GM19324 (cell line): ENCODE results near the gene EIF4E3.
A peak's percentile ranks its signal among the peaks of the same experiment; 100 is the strongest.

Experiments
- ATAC-seq: cut with Tn5 transposase; IDR thresholded peaks from one replicate; pipeline ENCODE4 v1.9.1; 2021; ENCODE audit warnings: mild to moderate bottlenecking, moderate library complexity; ENCODE audit not compliant: unreplicated experiment, low FRiP score

Gene EIF4E3

GRCh38 chr3:71724171-71724453 lies 1.1 kb downstream of the EIF4E3 start:
- ATAC-seq: no peak

DNA sequence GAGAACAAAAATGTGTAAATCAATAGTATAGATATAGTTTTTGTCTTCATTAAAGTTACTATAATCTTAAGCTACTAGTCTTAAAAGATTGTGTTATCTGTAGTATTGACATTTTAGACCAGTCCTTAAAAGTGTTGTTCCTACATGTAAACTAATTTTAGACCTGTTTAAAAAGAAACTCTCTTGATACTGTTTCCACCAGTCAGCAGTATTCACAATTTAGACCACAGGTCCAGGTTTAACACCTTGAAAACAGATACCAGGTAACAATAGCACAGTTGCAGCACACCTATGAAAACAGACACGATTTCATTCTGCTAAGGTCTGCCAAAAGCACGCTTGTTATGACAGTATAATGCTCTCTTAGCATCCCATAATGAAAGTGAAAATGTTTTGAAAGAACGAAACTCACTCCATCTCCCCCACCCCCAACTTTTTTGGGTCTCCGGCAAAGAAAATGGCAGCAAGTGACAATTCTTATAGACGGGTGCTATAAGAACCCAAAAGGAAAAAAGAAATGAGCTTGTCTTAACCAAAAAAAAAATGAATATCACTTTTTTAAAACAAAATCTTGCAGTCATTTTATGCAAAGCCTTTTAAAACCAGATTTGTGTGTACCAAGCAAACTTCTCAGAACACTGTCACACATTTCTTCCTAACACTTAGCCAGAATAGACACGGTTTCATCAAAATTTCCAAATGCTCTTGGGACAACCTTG lies 1.6 kb downstream of the EIF4E3 start:
- peak; percentile 31 for ATAC-seq

- ATAC-seq: no peak
Observed at GRCh38 chr3:71722693-71723092, 2.5 kb downstream of the EIF4E3 start.

- no peak for ATAC-seq
Observed at GRCh38 chr3:71721651-71722157, 3.5 kb downstream of the EIF4E3 start.

- no peak for ATAC-seq
Observed at GRCh38 chr3:71721002-71721401, 4.2 kb downstream of the EIF4E3 start.

DNA sequence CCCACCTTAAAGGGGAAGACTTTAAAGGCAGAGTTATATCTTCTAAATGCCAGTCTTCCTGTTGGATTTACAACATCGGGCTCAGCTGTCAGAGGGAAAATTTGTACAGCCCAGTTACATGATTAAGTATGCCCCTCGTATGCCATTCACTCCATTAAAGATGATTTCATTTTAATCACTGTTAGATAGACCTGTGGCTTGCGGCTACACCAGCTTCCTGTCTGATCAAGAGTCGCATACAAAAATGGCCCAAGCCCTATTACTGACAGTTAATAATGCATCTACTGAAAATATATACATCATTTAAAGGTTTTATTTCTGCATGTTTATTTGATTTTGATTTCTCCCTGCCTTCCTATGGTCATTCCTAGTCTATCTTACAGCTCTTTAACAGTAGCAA lies 7.1 kb downstream of the EIF4E3 start:
- no peak for ATAC-seq

DNA sequence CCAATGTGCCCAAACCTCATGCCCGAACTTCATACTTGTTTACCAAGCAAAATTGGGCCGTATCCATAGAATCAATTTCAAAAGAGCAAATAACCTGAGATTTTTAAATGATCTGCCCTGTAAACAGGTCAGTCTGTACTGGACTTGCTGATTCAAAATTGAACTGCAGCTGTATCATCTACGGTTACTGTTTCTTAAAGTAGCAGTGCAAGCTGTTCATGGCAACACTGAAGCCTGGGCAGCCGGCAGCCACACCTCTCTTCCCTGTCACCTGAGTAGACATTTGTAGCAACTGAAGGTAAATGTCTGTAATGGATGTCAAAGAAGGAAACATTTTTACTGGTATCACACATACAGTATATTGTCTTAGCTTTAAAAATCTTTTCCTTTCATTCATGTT lies 10.6 kb downstream of the EIF4E3 start:
- no peak for ATAC-seq

DNA sequence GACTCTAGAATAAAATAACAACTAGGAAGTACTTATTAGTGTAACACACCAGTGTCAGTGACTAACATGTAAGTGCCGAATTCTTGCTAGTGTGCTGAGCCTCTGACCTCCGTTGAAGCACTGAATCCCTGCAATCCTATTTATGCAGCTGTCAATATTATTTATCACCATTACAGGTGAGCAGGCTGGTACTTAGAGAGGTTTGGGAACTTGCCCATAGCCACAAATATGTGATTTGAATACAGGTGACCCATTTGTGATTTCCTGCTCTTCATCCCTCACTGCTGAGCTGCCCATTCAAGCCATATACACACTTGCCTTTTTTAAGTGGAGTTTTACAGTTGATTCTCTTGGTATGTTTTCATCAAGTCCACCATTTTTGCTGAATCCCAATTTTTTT lies 12.2 kb downstream of the EIF4E3 start:
- no peak for ATAC-seq

- ATAC-seq: peak; percentile 73
Observed at GRCh38 chr3:71710906-71711494, 14.2 kb downstream of the EIF4E3 start.

DNA sequence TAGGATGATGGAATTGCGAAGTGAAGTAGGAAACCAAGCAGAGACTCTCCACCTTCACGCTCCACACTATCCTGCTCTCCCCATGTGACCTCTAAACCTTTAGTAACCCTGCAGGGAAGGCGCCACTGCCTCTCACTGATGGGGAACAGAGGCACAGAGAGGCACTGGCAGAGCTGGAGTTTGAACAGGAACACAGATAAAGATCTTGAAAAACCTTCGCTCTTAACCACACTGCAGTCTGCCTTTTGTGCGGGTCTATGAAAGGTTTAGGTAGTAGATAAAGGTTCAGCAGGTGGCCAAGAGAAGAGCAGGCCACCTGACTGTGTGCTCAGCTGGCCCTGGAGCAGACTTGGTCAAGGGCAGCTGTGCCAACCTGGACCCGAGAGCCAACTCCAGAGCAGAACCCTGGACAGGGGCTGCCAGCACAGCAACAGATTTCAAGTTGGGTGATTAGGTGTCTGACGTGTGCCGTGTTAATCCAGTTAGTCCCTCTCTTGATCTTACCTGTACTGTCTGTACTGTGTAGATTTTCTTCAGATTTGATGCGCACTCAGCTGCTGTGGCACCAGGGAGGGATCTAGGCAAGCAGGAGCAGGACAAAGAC lies 15.2 kb downstream of the EIF4E3 start:
- no peak for ATAC-seq

- no peak for ATAC-seq
Observed at GRCh38 chr3:71708476-71709105, 16.6 kb downstream of the EIF4E3 start.

- ATAC-seq: no peak
Observed at GRCh38 chr3:71707595-71707994, 17.6 kb downstream of the EIF4E3 start.

DNA sequence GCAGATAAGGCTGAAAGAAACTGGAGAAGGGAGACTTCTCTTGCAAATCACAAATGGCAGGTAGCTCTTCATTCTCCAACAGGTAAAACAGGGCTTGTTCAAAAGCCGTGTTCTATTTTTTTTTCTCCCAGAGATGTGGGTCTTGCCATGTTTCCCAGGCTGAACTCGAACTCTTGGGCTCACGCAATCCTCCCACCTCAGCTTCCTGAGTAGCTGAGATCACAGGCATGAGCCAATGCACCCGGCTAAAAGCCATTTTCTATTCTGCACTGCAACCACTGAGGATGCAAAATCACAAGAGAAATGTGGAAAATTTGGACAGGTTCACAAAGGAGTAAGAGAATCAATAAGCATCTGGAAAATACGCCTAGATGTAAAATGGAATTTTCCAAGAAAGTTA lies 19.5 kb downstream of the EIF4E3 start:
- ATAC-seq: no peak

- no peak for ATAC-seq
Observed at GRCh38 chr3:71704915-71705314, 20.3 kb downstream of the EIF4E3 start.

DNA sequence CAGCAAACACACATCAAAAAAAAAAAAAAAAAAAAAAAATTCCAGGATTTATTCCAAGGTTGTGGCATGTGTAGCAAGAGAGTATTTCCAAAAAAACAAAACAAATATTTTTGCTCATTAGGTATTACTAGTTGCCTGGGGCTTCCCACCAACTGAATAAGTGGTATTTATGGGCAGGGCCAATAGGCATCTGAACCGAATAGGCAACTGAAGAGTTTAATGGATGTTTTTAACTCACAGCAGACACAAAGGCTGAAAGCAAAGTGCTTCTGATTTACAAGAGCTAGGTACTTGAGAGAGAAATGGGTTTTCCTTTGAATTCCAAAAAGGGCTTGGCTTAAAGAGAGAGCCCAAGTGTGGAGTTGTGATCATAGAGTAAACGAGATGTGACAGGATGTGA lies 21.4 kb downstream of the EIF4E3 start:
- no peak for ATAC-seq

DNA sequence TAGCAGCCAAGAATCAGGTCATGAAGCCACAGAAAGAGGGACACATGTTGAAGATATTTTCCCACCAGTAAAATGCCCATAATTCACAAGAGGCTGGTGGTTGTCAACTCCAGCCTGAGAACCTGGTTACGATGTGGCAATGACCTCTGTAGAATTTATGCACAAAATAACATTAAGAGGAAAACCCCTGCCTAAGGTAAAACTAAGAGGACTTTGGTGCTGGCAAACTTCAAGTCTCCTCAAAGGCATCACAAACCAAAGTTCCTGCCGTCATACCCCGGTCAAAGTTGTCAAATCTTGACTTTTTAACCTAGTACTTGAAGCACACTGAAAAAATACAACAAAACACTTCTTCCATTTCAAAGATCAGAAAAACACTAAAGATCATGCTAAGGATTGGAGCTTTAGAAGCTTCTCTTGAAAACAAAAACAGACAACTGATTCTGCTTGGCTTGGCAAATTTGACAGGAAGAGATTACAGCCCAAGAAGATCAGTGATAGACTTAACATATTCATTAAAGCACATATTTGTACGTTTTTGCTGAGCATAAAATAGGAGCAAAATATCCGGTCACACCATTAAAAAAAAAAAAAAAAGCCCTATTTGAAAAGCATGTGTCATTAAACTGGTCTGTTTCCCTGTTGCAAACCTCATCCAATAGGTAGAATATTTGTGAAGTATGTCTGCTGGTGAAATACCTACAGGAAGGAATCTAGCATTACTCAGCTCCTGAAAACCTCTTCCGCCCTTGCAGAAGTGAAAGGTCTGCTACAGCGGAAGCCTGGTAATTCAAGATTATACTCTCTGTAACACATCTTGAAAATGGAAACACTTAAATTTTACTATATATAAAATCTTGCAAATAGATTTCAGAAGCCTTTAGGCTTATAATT lies 22.8 kb downstream of the EIF4E3 start:
- ATAC-seq: no peak

GRCh38 chr3:71701251-71701762 lies 23.9 kb downstream of the EIF4E3 start:
- ATAC-seq: no peak

- no peak for ATAC-seq
Observed at GRCh38 chr3:71695000-71695482, 30.2 kb downstream of the EIF4E3 start.

GRCh38 chr3:71694358-71694999 lies 30.7 kb downstream of the EIF4E3 start:
- no peak for ATAC-seq

DNA sequence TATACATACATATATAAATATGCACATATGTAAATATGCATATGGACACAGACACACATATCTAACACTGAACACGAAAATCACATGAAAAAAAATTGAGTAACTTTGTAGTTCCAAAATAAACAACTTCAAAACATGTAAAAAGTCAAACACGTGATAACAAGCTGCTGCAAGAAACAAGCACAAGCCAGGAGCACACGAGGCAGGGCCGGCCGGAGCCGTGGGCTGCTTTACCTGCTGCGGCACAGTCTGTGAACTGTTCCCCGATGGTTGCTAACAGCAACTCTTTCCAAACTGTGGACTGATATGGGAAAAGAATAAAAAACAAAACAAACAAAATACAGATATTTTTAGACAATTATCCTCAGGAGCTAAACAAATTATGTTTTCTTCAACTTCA lies 31.6 kb downstream of the EIF4E3 start:
- no peak for ATAC-seq
